ENCODE data around the gene ROBO1. TPM values are rescaled to one million over a fixed set of nuclear protein-coding genes. Genes with fewer than 3 reads are reported as not detected.

Gene ROBO1
- total and polyA plus RNA-seq, 2 of the 8 experiments (the other 6 are each of a cell fraction or from before 2014, with no cell fraction given), result 51.4 to 91.0 TPM

- TF ChIP-seq ZNF274 (IDR thresholded peaks at IDR 0.05; ENCODE audit: borderline replicate concordance, extremely low read depth, low read length) (no peak), BCL11A (IDR thresholded peaks at IDR 0.05; ENCODE audit: low read depth in 2 of 2, low read length in 2 of 2) (no peak), TCF12 (IDR thresholded peaks at IDR 0.05; ENCODE audit: low read depth, low read length) (no peak), CBX8 (IDR thresholded peaks at IDR 0.05; ENCODE audit: borderline replicate concordance, low read depth, low read length) (no peak)
Measured at GRCh38 chr3:79111375-79112052, 656.3 kb downstream of the ROBO1 start (continued).
